ENCODE measurements around the gene IRF3.

The IRF3 gene

DNA sequence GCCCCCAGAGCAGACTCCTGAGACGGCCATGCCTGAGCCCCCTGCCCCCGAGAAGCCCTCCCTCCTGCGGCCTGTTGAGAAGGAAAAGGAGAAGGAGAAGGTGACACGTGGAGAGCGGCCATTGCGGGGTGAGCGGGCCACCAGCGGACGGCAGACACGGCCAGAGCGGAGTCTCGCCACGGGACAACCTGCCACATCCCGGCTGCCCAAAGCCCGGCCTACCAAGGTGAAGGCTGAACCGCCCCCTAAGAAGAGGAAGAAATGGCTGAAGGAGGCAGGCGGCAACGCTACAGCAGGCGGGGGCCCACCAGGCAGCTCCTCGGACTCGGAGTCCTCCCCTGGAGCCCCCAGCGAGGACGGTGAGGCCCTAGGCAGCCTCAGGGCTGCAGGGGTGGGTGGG is 49.8 kb downstream of the IRF3 start:
- DNase-seq, result no peak

DNA sequence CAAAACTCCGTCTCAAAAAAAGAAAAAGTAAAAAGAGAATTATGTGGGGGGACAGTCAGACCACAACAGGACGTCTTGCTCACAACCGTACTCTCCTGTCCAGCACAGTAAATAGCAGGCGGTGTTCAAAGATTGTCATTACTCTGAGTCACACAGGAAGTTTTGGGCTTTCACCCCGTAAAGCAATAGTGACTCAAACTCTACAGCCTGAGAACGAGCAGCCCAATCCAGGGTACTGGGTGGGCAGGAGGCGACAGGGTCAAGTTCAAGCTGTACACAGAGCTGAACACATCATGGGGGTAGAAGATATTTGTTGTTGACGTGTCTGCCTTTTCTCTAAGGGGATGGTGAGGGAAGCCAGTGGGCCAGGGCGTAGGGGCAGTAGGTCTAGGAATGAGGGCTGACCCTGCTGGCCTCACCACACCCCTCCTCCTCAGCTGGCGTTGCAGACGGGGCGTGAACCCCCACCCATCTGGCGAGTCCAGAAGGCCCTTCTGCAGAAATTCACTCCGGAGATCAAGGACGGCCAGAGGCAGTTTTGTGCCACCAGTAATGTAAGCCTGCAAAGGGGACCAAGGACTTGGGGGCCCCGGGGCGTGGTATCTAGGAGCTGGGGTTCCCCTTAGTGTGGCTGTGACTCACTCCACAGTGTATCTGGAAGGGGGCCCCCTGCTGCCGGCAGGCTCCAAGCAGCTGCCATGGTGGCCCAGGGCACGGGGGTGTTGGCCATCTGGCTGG is 51.4 kb downstream of the IRF3 start:
- peak; percentile 64 for DNase-seq

DNA sequence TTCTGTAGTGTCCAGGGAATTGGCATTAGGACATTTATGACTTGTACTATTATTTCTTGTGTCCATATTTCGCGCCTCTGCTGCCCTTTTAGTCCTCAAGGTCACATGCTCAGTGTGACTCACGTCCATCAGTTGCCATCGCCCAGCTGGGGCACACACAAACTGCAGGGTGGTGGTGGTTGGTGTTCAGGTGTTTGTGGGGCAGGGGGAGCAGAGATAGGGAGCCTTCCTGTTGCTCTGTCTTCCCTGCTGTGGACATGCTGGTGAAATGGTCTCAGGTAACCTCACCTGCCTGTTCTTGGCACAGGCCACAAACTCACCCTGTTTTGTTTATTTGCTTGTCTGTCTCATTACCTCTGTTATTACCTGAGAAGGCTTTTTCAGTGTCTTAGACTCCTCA is 52.3 kb downstream of the IRF3 start:
- DNase-seq, result peak; percentile 55

All from inflammatory macrophage treated with lipopolysaccharide for 4 hours (primary cell).